IPS-NIHi11 (cell line): Measurements from ENCODE around the gene UTS2B.

Experiments
- DNase-seq: peaks from one replicate; pipeline ENCODE4 v3.0.0; 2012; ENCODE audit warnings: mixed read lengths, low spot score

UTS2B gene

GRCh38 chr3:191329654-191330529 is at the start of gene UTS2B:
Gene UTS2B, minus strand, starts transcription at chr3:191330526. Its CDS starts 48,337 bp downstream, at chr3:191282189.
- peak; percentile 64 for DNase-seq

GRCh38 chr3:191380001-191380400 is 49.7 kb upstream of the UTS2B start:
- no peak for DNase-seq

- DNase-seq = no peak
Measured at GRCh38 chr3:191379446-191379845, 49.1 kb upstream of the UTS2B start.

- no peak for DNase-seq
Measured at GRCh38 chr3:191378142-191378812, 48.0 kb upstream of the UTS2B start.

- DNase-seq = no peak
Measured at GRCh38 chr3:191376516-191377141, 46.3 kb upstream of the UTS2B start.

GRCh38 chr3:191373327-191373726 is 43.0 kb upstream of the UTS2B start:
- DNase-seq = no peak

- DNase-seq = no peak
Measured at GRCh38 chr3:191372122-191372521, 41.8 kb upstream of the UTS2B start.

- DNase-seq = no peak
Measured at GRCh38 chr3:191369616-191370010, 39.3 kb upstream of the UTS2B start.

GRCh38 chr3:191368755-191369615 is 38.7 kb upstream of the UTS2B start:
- no peak for DNase-seq

GRCh38 chr3:191366675-191367074 is 36.3 kb upstream of the UTS2B start:
- no peak for DNase-seq

GRCh38 chr3:191363221-191363620 is 32.9 kb upstream of the UTS2B start:
- DNase-seq = no peak

GRCh38 chr3:191362524-191363090 is 32.3 kb upstream of the UTS2B start:
- DNase-seq = no peak

- DNase-seq = no peak
Measured at GRCh38 chr3:191362037-191362436, 31.7 kb upstream of the UTS2B start.

- no peak for DNase-seq
Measured at GRCh38 chr3:191361456-191361855, 31.1 kb upstream of the UTS2B start.

GRCh38 chr3:191360620-191361019 is 30.3 kb upstream of the UTS2B start:
- no peak for DNase-seq

GRCh38 chr3:191358929-191359328 is 28.6 kb upstream of the UTS2B start:
- DNase-seq = no peak

- no peak for DNase-seq
Measured at GRCh38 chr3:191357909-191358308, 27.6 kb upstream of the UTS2B start.

GRCh38 chr3:191356631-191357439 is 26.5 kb upstream of the UTS2B start:
- peak; percentile 24 for DNase-seq

- DNase-seq = no peak
Measured at GRCh38 chr3:191355406-191355805, 25.1 kb upstream of the UTS2B start.

GRCh38 chr3:191353022-191353777 is 22.9 kb upstream of the UTS2B start:
- no peak for DNase-seq
